ENCODE data around the gene TSPAN5.

GRCh38 chr4:98462487-98462886, 195.9 kb downstream of the TSPAN5 start:
- TF ChIP-seq POLR2A (IDR thresholded peaks at IDR 0.05; ENCODE audit: low read length) (no peak), GATA1 (IDR thresholded peaks at IDR 0.05; ENCODE audit: low read depth, low read length) (no peak)
